Neural progenitor cell (in vitro differentiated cells): ENCODE results near the gene SELENOW. TPM values are rescaled to one million over a fixed set of nuclear protein-coding genes. Genes with fewer than 3 reads are reported as not detected.
"Not testable (repeated sequence)": the region's sequence is repeated elsewhere in the genome, so short reads cannot be mapped to it uniquely, and the experiment has no call there.

ENCODE experiments used
- DNase-seq: peaks from one replicate; pipeline ENCODE4 v3.0.0-alpha.2; 2016; ENCODE audit warnings: low spot score
- H2AFZ ChIP-seq: fragments of 200-600 bp; sonication (generic); replicated peaks from 2 replicates; pipeline ENCODE4 v1.6.1; 2016; ENCODE audit warnings: antibody characterized with exemption
- H3F3A ChIP-seq: fragments of 200-600 bp; sonication (generic); 2 replicates; pipeline ENCODE4 v1.6.1; 2016; ENCODE audit warnings: antibody characterized with exemption, low read depth
- H3K27ac ChIP-seq: fragments of 200-600 bp; sonication (generic); 2 replicates; pipeline ENCODE4 v1.5.1; 2016; ENCODE audit warnings: mild to moderate bottlenecking
- H3K27me3 ChIP-seq: fragments of 200-600 bp; sonication (generic); 2 replicates; pipeline ENCODE4 v1.6.1; 2016; ENCODE audit warnings: mild to moderate bottlenecking, moderate library complexity
- H3K36me3 ChIP-seq: fragments of 200-600 bp; sonication (generic); 2 replicates; pipeline ENCODE4 v1.5.1; 2016
- H3K4me1 ChIP-seq: fragments of 200-600 bp; sonication (generic); 2 replicates; pipeline ENCODE4 v1.6.1; 2016; ENCODE audit warnings: mixed run types
- H3K4me2 ChIP-seq: fragments of 200-600 bp; sonication (generic); 2 replicates; pipeline ENCODE4 v1.6.1; 2016
- H3K4me3 ChIP-seq: fragments of 200-600 bp; sonication (generic); 2 replicates; pipeline ENCODE4 v1.5.1; 2016
- H3K79me2 ChIP-seq: fragments of 200-600 bp; sonication (generic); 2 replicates; pipeline ENCODE4 v1.6.1; 2016; ENCODE audit warnings: low read depth
- H3K9ac ChIP-seq: fragments of 200-600 bp; sonication (generic); 2 replicates; pipeline ENCODE4 v1.6.1; 2016
- H3K9me3 ChIP-seq: fragments of 200-600 bp; sonication (generic); 2 replicates; pipeline ENCODE4 v1.5.1; 2016; ENCODE audit warnings: low read depth
- H4K20me1 ChIP-seq: fragments of 200-600 bp; sonication (generic); 2 replicates; pipeline ENCODE4 v1.6.1; 2016; ENCODE audit warnings: low read depth
- H3K27ac Mint-ChIP-seq: 3 replicates; pipeline ENCODE4 v1.8.0; 2021; ENCODE audit warnings: mixed read lengths
- H3K27me3 Mint-ChIP-seq: 2 replicates; pipeline ENCODE4 v1.8.0; 2022; ENCODE audit warnings: low read depth, mild to moderate bottlenecking, inconsistent platforms, moderate library complexity, mixed read lengths; ENCODE audit not compliant: insufficient read depth
- H3K36me3 Mint-ChIP-seq: 3 replicates; pipeline ENCODE4 v1.8.0; 2021; ENCODE audit warnings: mixed read lengths
- H3K4me1 Mint-ChIP-seq: 3 replicates; pipeline ENCODE4 v1.8.0; 2021; ENCODE audit warnings: mixed read lengths
- H3K4me3 Mint-ChIP-seq: 3 replicates; pipeline ENCODE4 v1.8.0; 2021; ENCODE audit warnings: mild to moderate bottlenecking, moderate library complexity, mixed read lengths
- H3K9me3 Mint-ChIP-seq: 3 replicates; pipeline ENCODE4 v1.8.0; 2020; ENCODE audit warnings: mixed read lengths
- CTCF ChIP-seq: fragments of 200-600 bp; sonication (generic); IDR thresholded peaks from 2 replicates; pipeline ENCODE4 v1.5.1; 2017; ENCODE audit warnings: antibody characterized with exemption, mild to moderate bottlenecking
- EZH2 ChIP-seq: fragments of 200-600 bp; sonication (generic); IDR thresholded peaks from 2 replicates; pipeline ENCODE4 v1.6.1; 2017; ENCODE audit warnings: antibody characterized with exemption, mild to moderate bottlenecking, moderate library complexity
- EZH2phosphoT487 ChIP-seq: fragments of 200-600 bp; sonication (generic); IDR thresholded peaks from 2 replicates; pipeline ENCODE4 v1.6.1; 2017; ENCODE audit warnings: antibody characterized with exemption
- total RNA-seq: library from RNA; depleted of rRNA; stranded (reverse); fragments of >200 nt; gene quantifications from 2 replicates; pipeline ENCODE4 v1.2.3, GENCODE V29; 2015; ENCODE audit warnings: low replicate concordance

The SELENOW gene
- total RNA-seq, 1 donor from 2014 or later: 234 TPM

DNA sequence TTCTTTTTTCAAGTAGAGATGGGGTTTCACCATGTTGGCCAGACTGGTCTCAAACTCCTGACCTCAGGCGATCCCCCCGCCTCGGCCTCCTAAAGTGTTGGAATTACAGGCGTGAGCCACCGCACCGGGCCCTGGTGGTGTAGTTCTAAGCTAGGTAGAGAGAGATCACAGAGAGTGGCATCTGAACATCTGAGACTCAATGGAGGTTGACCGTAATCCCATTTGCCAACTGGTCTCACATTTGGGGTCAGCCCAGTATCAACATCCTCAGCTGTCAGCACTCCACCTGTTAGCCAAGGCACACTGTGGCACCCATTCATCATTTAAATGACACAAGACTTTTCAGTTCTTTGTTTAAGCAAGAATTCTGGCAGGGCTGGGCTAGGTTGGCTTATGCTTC lies 8.1 kb downstream of the SELENOW start:
- H2AFZ ChIP-seq: no peak overlapping the region
- TF ChIP-seq EZH2phosphoT487 (no peak), CTCF (no peak), EZH2 (no peak)
- Mint-ChIP-seq H3K4me1 (peaks cover 9% of the 10 kb centered on the region), H3K27me3 (peaks cover 8% of the 10 kb centered on the region), H3K27ac (no peak overlapping the region), H3K4me3 (no peak overlapping the region), H3K9me3 (no peaks in the 10 kb centered on the region), H3K36me3 (peaks cover 21% of the 10 kb centered on the region)
- peaks cover 3% of the 10 kb centered on the region for H3K4me1 ChIP-seq
- H4K20me1 ChIP-seq: no peaks in the 10 kb centered on the region
- no peaks in the 10 kb centered on the region for H3K36me3 ChIP-seq
- H3F3A ChIP-seq: peaks cover 55% of the 10 kb centered on the region
- no peaks in the 10 kb centered on the region for H3K27me3 ChIP-seq
- no peak for DNase-seq
- H3K4me2 ChIP-seq: no peak overlapping the region
- H3K4me3 ChIP-seq: no peak overlapping the region
- peak overlapping the region; percentile 53 for H3K27ac ChIP-seq
- H3K9me3 ChIP-seq: no peaks in the 10 kb centered on the region
- peaks cover 5% of the 10 kb centered on the region for H3K79me2 ChIP-seq
- no peak overlapping the region for H3K9ac ChIP-seq

DNA sequence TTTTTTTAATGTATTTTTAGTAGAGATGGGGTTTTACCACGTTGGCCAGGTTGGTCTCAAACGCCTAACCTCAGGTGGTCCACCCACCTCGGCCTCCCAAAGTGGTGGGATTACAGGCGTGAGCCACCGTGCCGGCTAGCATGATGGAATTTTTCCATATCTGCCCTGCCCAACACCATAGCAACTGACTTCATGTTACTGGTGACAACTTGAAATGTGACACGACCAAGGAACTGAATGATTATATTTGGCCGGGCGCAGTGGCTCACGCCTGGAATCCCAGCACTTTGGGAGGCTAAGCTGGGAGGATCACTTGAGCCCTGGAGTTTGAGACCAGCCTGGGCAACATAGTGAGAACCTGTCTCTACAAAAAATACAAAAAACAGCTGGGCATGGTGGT lies 8.8 kb downstream of the SELENOW start:
- peaks cover 15% of the 10 kb centered on the region for H3K36me3 Mint-ChIP-seq
- not testable (repeated sequence) for H3K4me3 Mint-ChIP-seq, H4K20me1 ChIP-seq, H3K4me2 ChIP-seq, H3K9ac ChIP-seq, H3K4me1 ChIP-seq, H3K9me3 Mint-ChIP-seq, H3K4me1 Mint-ChIP-seq, H3K9me3 ChIP-seq, H3K36me3 ChIP-seq, H2AFZ ChIP-seq, H3K79me2 ChIP-seq, DNase-seq, H3K4me3 ChIP-seq, H3K27ac ChIP-seq, H3K27me3 ChIP-seq, H3K27me3 Mint-ChIP-seq, H3K27ac Mint-ChIP-seq
- peaks cover 49% of the 10 kb centered on the region for H3F3A ChIP-seq

GRCh38 chr19:47789811-47790210 lies 11.3 kb downstream of the SELENOW start:
- H3K79me2 ChIP-seq, H3K36me3 ChIP-seq, H3K36me3 Mint-ChIP-seq, H3K4me3 ChIP-seq, H3K27ac Mint-ChIP-seq, H3K27me3 Mint-ChIP-seq, DNase-seq, H3K9me3 ChIP-seq, H3K27me3 ChIP-seq, H4K20me1 ChIP-seq, H2AFZ ChIP-seq, H3K4me3 Mint-ChIP-seq, H3K4me1 Mint-ChIP-seq, H3K4me1 ChIP-seq, H3K9me3 Mint-ChIP-seq, H3K9ac ChIP-seq: not testable (repeated sequence)
- Histone ChIP-seq H3K4me2 (peak overlapping the region; percentile 28), H3F3A (peaks cover 42% of the 10 kb centered on the region), H3K27ac (peak overlapping the region; percentile 19)

DNA sequence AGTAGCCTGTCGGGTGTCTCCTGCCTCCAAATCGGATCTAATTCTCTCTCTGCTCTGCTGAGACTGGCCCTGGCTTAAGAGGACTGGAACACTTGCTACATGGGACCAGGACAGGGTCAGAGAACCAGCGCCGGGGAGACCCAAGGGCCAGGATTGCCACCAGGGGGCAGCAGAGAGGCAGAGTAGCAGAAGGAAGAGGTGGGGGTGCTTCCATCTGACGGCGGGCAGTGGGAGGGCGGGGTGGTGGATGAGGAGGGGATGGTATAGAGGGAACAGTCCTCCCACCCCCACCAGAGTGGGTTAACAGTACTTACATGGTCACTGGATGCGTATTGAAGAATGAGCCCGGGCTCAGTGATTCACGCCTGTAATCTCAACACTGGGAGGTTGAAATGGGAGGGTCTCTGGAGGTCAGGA lies 11.9 kb downstream of the SELENOW start:
- Histone ChIP-seq H3K27me3 (no peaks in the 10 kb centered on the region), H3F3A (peaks cover 42% of the 10 kb centered on the region), H3K27ac (peak overlapping the region; percentile 19), H3K4me1 (peaks cover 3% of the 10 kb centered on the region), H3K9ac (no peak overlapping the region), H3K36me3 (no peaks in the 10 kb centered on the region), H2AFZ (no peak overlapping the region), H3K79me2 (no peaks in the 10 kb centered on the region), H3K4me2 (peak overlapping the region; percentile 28), H4K20me1 (no peaks in the 10 kb centered on the region), H3K4me3 (no peak overlapping the region), H3K9me3 (peaks cover 5% of the 10 kb centered on the region)
- no peak overlapping the region for H3K27ac Mint-ChIP-seq
- H3K27me3 Mint-ChIP-seq: peaks cover 4% of the 10 kb centered on the region
- H3K9me3 Mint-ChIP-seq: peaks cover 3% of the 10 kb centered on the region
- H3K36me3 Mint-ChIP-seq: peaks cover 4% of the 10 kb centered on the region
- H3K4me3 Mint-ChIP-seq: no peak overlapping the region
- peaks cover 8% of the 10 kb centered on the region for H3K4me1 Mint-ChIP-seq
- peak; percentile 96 for DNase-seq
- TF ChIP-seq CTCF (peak; percentile 96), EZH2 (no peak)
